ENCODE data around the gene MRPL20.

DNA sequence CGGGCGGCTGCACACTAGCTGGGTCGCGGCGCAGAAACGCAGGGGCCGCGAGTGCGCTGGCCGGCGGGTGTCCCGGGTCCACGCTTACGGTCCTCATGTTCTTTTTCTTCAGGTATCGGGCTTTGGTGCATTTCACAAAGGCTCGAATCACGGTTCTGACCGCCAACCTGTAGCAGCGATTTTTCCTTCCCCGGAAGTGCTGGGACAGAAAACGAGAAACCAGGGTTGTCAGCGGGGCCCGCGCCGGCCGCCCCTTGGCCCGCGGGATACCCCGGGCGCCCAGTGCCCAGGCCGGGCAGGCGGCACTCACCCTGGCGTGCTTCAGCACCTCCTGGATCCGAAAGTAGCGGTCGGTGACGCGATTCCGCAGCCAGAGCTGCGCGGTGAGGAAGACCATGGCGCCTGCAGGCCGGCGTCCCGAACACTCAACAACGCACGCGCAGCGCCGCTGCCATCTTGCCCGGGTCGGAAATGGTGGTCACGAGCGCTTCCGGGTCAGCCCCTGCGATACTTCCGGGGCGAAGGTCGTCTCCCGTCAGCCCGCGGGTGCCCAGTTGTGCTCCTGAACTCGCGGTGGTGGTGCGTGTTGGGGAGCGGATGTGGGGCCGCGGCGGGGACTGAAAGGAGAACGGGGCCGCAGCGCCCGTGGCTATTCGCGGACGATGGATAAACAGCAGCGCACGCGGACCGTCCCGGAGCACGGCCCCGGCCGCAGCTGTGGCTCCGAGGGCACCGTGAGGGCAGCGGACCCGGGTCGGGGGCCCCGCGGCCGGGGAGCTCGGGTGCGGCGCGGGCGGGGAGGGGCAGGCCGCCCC is at the start of gene MRPL20:
- TF ChIP-seq POLR2A (IDR thresholded peaks at IDR 0.05) (peak in 1 of 4 donors; percentile 36), EP300 (IDR thresholded peaks at IDR 0.05) (no peak), POLR2AphosphoS5 (IDR thresholded peaks at IDR 0.05) (peak; percentile 92 to 98 (median 96))
- TF ChIP-seq, protein P1, sequence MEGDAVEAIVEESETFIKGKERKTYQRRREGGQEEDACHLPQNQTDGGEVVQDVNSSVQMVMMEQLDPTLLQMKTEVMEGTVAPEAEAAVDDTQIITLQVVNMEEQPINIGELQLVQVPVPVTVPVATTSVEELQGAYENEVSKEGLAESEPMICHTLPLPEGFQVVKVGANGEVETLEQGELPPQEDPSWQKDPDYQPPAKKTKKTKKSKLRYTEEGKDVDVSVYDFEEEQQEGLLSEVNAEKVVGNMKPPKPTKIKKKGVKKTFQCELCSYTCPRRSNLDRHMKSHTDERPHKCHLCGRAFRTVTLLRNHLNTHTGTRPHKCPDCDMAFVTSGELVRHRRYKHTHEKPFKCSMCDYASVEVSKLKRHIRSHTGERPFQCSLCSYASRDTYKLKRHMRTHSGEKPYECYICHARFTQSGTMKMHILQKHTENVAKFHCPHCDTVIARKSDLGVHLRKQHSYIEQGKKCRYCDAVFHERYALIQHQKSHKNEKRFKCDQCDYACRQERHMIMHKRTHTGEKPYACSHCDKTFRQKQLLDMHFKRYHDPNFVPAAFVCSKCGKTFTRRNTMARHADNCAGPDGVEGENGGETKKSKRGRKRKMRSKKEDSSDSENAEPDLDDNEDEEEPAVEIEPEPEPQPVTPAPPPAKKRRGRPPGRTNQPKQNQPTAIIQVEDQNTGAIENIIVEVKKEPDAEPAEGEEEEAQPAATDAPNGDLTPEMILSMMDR (IDR thresholded peaks at IDR 0.05): peak in 1 of 7 experiments; percentile 14
